ENCODE measurements around the gene UNK.
"Not testable (repeated sequence)": the region's sequence is repeated elsewhere in the genome, so short reads cannot be mapped to it uniquely, and the experiment has no call there.

The UNK gene

GRCh38 chr17:75755990-75756389 is 28.6 kb upstream of the UNK start:
- no peak for TF ChIP-seq CTCF (IDR thresholded peaks at IDR 0.05; ENCODE audit: extremely low read depth, missing control alignments)
- DNase-seq (ENCODE audit: low spot score), result no peak

GRCh38 chr17:75756451-75757085 is 28.0 kb upstream of the UNK start:
- no peak for TF ChIP-seq CTCF (IDR thresholded peaks at IDR 0.05; ENCODE audit: extremely low read depth, missing control alignments)
- no peak for DNase-seq (ENCODE audit: low spot score)

DNA sequence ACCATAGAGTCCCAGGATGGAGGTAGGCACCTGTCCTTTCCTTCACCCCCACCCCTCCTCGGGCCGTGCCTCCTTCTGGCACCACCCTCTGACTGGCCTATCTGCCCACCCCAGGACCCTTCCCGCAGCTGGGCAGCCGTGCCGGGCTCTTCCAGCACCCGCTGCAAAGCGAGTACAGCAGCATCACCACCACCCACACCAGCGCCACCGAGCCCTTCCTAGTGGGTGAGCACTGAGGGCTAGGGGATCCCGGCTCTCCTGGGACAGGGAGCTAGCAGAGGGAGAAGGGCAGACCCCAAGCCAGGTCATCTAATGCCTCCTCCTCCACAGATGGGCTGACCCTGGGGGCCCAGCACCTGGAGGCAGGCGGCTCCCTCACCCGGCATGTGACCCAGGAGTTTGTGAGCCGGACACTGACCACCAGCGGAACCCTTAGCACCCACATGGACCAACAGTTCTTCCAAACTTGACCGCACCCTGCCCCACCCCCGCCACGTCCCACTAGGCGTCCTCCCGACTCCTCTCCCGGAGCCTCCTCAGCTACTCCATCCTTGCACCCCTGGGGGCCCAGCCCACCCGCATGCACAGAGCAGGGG is 27.4 kb upstream of the UNK start:
- DNase-seq (ENCODE audit: low spot score), result no peak
- no peak for TF ChIP-seq CTCF (IDR thresholded peaks at IDR 0.05; ENCODE audit: extremely low read depth, missing control alignments)

- DNase-seq (ENCODE audit: low spot score), result no peak
- no peak for TF ChIP-seq CTCF (IDR thresholded peaks at IDR 0.05; ENCODE audit: extremely low read depth, missing control alignments)
These were observed 26.3 kb upstream of the UNK start for GRCh38 chr17:75758131-75758905.

GRCh38 chr17:75759457-75759856 is 25.1 kb upstream of the UNK start:
- DNase-seq (ENCODE audit: low spot score), result no peak
- TF ChIP-seq CTCF (IDR thresholded peaks at IDR 0.05; ENCODE audit: extremely low read depth, missing control alignments), result no peak

DNA sequence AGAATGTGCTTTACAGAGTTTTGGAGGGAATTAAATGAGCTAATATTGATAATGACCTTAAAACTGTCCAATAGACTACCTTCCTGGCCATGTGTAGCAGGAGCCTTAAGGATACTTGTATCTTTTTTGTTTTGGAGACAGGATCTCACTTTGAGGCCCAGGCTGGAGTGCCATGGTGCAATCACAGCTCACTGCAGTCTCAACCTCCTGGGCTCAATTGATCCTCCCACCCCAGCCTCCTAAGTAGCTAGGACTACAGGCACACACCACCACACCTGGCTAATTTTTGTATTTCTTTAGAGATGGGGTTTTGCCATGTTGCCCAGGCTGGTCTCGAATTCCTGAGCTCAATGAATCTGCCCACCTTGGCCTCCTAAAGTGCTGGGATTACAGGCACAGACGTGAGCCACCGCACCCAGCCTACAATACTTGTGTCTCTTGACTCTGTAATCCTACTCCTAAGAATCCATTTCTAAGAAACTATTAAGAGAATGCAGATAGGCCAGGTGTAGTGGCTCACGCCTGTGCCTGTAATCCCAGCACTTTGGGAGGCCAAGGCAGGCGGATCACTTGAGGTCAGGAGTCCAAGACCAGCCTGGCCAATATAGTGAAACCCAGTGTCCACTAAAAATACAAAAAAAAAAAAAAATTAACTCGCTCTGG is 24.5 kb upstream of the UNK start:
- DNase-seq (ENCODE audit: low spot score), result not testable (repeated sequence)

- no peak for TF ChIP-seq CTCF (IDR thresholded peaks at IDR 0.05; ENCODE audit: extremely low read depth, missing control alignments)
These were observed 21.9 kb upstream of the UNK start for GRCh38 chr17:75762513-75763268.

More at GRCh38 chr17:75762513-75763268, 21.9 kb upstream of the UNK start:
- no peak for DNase-seq (ENCODE audit: low spot score)
